Activated gamma-delta T cell treated with Interleukin-2 at 50 U/mL for 16 hours (primary cell): ENCODE measurements around the gene XKRX.

ENCODE experiments used
- DNase-seq: peaks from one replicate; pipeline ENCODE4 v3.0.0-alpha.2; 2020

The XKRX gene

DNA sequence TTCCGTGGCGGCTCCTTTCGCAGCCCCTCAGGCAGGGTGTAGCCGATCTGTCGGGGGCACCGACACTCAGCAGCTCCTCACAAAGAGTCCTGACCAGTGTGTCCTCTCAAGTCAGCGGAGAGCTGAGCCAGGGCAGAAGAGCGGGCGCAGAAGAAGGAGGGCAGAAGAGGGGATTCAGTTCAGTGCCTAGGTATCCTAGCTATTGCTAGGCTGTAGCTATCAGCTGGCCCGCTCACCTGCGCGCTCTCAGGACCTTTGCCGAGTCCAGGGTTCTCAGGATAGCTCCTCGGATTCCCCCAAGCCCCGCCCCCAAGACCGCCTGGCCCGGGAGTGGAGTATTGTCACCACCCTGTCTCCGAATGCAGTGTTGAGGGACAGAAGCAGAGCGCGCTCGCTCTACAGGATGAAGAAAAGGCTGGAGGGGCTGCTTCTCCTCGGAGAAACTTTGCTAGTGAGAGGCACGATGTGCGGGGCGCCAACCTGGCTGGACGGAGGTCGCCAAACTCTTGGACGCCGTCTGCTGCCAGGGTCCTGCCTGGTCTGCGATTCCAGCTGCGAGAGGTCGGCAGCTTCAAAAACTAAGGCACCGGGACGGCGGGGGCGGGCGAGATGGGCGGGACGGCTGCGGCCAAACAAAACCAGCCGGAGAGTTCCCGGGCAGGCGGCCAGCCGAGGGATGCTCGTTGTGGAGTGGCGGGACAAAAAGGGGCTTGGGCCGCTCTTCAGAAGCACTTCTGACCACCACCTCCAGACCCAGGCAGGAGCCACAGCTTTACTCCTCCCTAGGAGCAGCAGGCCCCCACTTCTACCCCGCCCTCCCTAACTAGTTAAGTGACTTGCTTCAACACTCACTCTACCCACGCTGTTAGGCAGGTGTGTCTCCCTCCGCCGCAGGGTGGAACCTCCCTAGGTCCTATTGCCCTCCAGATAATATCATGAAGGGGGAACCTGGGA, at the start of gene XKRX:
Gene XKRX, minus strand, starts transcription at position 258 of the 954 bp plus-strand sequence. CDS start 613 bp downstream, outside the sequence.
- DNase-seq, result peak; percentile 19

DNA sequence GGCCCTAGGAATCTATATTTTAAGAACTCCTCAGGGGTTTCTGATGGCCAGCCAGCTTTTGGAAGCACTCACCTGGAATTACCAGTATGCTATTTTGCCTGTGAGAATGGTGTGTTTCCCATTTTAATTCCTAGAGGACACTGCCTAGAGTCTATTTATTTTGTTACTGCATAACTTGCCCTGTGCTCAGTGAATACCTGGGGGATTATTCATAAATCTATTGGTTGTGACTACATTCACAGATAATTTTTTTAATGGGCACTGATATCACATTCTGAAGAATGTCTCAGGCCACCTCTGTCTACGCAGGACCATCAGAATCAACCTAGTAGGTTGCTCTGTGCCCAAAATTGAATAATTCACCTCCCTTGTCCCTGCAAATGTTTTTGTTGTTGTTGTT, 47.5 kb upstream of the XKRX start:
- DNase-seq, result no peak

GRCh38 chrX:100975212-100975611, 46.5 kb upstream of the XKRX start:
- DNase-seq, result no peak

DNA sequence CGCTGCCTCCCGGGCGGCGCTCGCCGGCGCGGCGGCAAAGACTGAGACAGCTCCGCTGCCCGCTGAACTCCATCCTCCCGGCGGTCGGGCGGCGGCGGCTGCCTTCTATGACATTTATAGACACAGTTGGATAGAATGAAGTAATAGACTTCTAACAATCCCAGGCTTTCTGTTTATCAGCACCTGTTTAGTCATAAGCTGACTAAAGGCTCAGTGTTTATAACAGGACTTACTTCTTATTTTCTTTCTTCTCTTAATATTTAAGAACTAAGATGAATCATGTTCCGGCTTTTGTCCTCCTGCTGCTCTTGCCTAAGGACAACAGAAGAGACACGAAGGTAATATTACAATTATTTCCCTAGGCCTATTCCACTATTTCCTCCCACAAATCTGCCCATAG, 44.7 kb upstream of the XKRX start:
- DNase-seq, result no peak

- DNase-seq, result no peak
Measured at GRCh38 chrX:100969936-100970335, 41.2 kb upstream of the XKRX start.

DNA sequence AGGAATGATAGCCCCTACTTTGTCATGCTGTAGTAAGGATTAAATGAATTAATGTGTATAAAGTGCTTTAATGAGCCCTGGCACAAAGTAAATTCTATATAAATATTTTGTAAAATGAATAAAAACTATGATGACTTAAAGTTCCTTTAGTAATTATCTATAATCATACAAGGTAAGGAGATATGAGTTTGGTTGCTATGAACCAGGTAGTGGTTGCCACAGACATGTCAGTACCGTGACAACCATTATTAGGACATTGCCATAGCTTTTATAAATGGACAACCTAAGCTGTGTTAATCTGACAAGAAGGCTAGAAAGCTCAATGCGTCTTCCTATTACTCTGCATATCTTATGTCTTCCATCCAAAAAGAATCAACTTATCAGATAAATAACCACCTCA, 40.7 kb upstream of the XKRX start, which contains the start of gene ARL13A:
Gene ARL13A, plus strand, starts transcription at position 301 of the 400 bp plus-strand sequence. CDS start 3,982 bp downstream, outside the sequence.
- DNase-seq, result no peak

GRCh38 chrX:100964362-100964761, 35.6 kb upstream of the XKRX start:
- no peak for DNase-seq

DNA sequence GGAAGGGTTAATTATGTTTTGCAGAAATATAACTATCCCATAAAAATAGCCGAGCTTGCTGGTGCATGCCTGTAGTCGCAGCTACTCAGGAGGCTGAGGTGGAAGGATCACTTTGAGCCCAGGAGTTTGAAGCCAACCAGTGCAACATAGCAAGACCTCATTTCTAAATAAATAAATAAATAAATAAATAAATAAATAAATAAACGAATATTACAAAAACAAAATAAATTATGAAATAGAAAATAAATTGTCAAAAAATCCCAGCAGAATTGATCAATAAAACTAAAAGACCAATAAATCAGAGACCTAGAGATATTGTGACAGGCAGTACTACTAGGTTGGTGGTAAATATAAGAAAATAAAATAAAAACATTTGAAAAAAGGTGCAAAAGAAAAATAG, 34.1 kb upstream of the XKRX start:
- no peak for DNase-seq

- no peak for DNase-seq
Measured at GRCh38 chrX:100948557-100948956, 19.8 kb upstream of the XKRX start.

- no peak for DNase-seq
Measured at GRCh38 chrX:100946299-100946927, 17.7 kb upstream of the XKRX start.

- no peak for DNase-seq
Measured at GRCh38 chrX:100944601-100945000, 15.9 kb upstream of the XKRX start.

GRCh38 chrX:100939333-100939732, 10.6 kb upstream of the XKRX start:
- DNase-seq, result no peak

GRCh38 chrX:100935767-100936166, 7.0 kb upstream of the XKRX start:
- no peak for DNase-seq

DNA sequence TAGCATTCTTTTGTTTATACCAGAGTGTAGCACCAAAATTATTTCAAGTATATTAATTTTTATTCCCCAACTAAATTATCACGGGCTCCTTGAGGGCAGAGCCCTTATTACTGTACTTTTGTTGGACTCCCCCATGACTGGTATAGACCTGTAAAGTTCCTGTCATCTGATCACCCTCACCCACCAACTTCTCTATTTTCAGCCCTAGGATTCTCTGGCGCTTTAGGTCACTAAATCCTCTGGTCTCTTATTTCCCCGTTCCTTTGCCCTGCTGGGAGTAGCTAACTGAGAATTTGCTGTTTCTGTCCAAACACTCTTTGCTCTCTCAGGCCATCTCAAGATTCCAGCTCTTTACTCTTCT, 3.2 kb upstream of the XKRX start:
- DNase-seq, result no peak

DNA sequence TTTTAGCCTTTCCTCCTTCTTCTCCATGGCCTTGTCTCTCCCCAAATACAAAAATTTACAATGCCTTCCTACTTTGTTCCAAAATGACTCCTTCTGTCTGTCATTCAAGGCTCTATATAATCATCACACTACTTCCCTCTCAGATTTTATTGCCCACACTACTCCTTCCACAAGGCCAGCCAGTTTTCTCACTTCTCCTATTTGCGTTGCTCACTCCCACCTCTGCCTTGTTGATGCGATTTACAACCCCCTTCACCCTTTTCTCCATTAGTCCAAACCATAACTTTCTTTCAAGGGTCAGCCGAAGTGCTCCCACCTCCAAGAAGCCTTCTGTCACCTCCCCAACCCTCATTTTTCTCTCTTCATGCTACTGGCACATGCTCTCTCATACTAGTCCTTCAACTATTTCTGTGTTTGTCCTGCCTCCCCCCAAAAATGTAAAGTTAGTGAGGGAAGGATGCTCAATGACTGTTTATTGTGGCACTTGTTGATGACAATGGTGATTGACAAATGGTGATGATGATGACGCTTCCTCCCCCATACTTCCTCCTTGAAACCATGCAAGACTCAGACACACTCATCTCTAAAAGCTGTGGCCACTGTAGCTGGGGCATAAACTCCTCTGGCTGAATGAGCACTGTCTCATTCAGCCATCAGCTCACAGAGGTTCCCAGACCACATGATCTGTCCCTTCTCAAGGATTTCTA, 2.7 kb upstream of the XKRX start:
- DNase-seq, result no peak

- DNase-seq, result no peak
Measured at GRCh38 chrX:100926453-100926852, 2.3 kb downstream of the XKRX start.

DNA sequence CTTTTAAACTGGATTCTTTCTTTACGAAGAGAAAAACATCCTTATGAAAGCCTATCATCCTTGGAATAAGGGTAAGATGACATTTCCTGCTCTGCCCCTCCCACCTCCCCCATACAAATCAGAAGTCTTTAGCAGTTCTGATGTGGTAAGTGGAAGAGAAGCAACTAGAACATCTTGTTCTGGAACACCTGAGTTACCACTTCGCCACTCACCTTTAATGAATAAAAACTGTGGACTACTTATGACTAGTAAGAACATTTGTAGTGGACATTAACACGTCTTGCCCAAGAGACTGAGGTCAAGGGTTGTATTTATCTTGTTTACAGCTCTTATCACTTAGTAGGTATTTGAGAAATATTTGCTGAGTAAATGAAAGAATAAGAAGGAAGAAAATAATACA, 4.3 kb downstream of the XKRX start:
- DNase-seq, result no peak

- no peak for DNase-seq
Measured at GRCh38 chrX:100915562-100915961, 13.2 kb downstream of the XKRX start.

DNA sequence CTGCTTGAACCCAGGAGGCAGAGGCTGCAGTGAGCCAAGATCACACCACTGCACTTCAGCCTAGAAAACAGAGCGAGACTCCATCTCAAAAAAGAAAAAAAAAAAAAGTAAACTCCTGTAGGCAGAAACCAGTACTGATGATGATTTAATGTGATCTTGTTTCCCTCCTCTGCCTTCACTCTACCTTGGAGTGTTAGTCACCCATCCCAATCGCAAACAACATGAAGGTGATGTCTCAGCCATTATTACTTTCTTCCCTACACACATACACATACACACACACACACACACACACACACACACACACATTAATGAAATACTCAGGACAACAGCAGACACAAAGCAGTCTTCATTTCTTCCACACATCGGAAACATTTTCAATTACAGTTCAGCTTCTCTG, 15.6 kb downstream of the XKRX start:
- DNase-seq, result no peak

DNA sequence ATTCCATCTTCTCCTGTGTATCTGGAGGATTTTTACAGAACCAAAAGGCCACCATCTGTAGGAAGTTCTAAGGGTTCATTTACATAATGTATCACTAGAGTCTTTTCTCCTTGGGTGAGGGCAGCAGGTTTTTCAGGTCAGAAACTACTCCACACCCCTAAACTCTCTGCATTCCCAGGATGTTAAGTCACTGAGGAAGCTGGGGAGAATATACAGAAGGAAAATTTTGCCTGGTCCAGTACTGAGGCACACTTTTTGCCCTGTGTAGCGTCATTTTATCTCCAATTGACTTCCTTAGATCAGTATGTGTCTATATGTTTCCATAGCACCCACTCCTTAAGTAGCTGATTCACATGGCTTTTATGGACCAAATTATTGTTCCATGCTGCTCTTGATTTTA, 17.0 kb downstream of the XKRX start:
- DNase-seq, result no peak

- DNase-seq, result no peak
Measured at GRCh38 chrX:100905620-100906019, 23.1 kb downstream of the XKRX start.

DNA sequence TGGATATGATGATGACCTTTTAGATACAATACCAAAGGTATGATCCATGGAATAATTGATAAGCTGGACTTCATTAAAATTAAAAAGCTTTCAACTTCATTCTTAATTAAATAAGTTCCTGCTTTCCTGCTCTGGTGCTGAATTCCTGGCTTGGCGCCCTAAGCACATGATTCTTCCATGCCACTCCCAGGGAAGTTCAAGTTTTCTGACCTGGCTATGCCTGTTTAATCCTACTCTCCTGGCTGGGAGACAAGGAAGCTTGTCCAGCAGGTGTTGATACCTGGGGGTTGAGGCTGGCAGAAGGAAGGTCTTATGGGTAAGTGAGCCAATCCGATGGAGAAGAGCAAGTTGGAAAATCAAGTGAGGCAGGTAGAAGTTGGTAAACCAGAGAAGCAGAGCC, 24.3 kb downstream of the XKRX start:
- DNase-seq, result no peak

DNA sequence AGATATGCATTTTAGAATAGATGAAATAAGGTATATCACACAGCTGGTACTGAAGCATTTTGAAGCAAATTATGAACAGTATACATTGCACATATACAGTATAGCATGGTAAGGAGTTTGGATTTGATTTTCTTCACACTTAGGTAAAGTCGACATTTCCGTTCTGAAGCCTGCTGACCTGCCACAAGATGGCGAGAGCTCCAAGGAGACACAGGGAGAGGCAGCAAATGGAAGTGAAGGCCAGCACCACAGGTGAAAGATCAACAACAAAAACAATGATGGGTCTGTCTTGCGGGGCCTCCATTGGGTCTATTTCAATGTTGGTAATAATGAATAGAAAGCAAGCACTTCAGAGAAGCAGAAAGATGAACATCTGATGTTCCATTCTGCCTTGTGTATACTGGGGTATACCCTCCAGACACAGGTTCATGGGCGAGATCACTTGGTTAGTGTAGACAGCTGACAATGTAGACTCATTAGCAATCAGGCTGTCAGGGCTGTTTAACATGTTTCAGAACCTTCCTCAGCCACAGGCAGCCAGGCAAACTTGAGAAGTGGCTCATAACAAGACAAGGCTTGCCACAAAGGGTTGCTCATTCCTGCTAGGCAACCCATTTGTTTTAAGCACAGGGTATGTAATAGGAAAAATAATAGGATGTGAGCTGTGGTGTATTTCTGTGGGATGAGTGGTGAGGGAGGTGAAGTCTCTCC, 33.2 kb downstream of the XKRX start:
- no peak for DNase-seq
